OCI-M1 (cell line): Measurements from ENCODE around the gene CCDC34.
A peak's percentile ranks its signal among the peaks of the same experiment; 100 is the strongest.
"Not testable (repeated sequence)": the region's sequence is repeated elsewhere in the genome, so short reads cannot be mapped to it uniquely, and the experiment has no call there.

ENCODE experiments used
- DNase-seq: peaks from one replicate; lab custom pipeline; 2025; lab: John Stamatoyannopoulos, UW

The CCDC34 gene

GRCh38 chr11:27321340-27321739 lies 41.7 kb downstream of the CCDC34 start:
- DNase-seq, result not testable (repeated sequence)

- no peak for DNase-seq
Observed at GRCh38 chr11:27319072-27319471, 43.9 kb downstream of the CCDC34 start.

GRCh38 chr11:27317751-27318150 lies 45.3 kb downstream of the CCDC34 start:
- DNase-seq, result no peak

- DNase-seq, result no peak
Observed at GRCh38 chr11:27315836-27316235, 47.2 kb downstream of the CCDC34 start.

- DNase-seq, result no peak
Observed at GRCh38 chr11:27313157-27313821, 49.7 kb downstream of the CCDC34 start.

- DNase-seq, result no peak
Observed at GRCh38 chr11:27312110-27312509, 50.9 kb downstream of the CCDC34 start.

GRCh38 chr11:27310707-27311106 lies 52.3 kb downstream of the CCDC34 start:
- DNase-seq, result no peak

- DNase-seq, result no peak
Observed at GRCh38 chr11:27310182-27310581, 52.8 kb downstream of the CCDC34 start.

GRCh38 chr11:27309046-27309445 lies 54.0 kb downstream of the CCDC34 start:
- DNase-seq, result no peak

GRCh38 chr11:27307232-27307631 lies 55.8 kb downstream of the CCDC34 start:
- no peak for DNase-seq

GRCh38 chr11:27305751-27306150 lies 57.3 kb downstream of the CCDC34 start:
- DNase-seq, result no peak

GRCh38 chr11:27304514-27304913 lies 58.5 kb downstream of the CCDC34 start:
- DNase-seq, result no peak

- no peak for DNase-seq
Observed at GRCh38 chr11:27303903-27304302, 59.1 kb downstream of the CCDC34 start.

GRCh38 chr11:27300974-27301373 lies 62.0 kb downstream of the CCDC34 start:
- DNase-seq, result no peak

- no peak for DNase-seq
Observed at GRCh38 chr11:27297616-27298015, 65.4 kb downstream of the CCDC34 start.

GRCh38 chr11:27296497-27296896 lies 66.5 kb downstream of the CCDC34 start:
- peak; percentile 69 for DNase-seq

GRCh38 chr11:27295928-27296327 lies 67.1 kb downstream of the CCDC34 start:
- no peak for DNase-seq

- no peak for DNase-seq
Observed at GRCh38 chr11:27294654-27295053, 68.4 kb downstream of the CCDC34 start.

GRCh38 chr11:27293515-27294417 lies 69.2 kb downstream of the CCDC34 start:
- DNase-seq, result no peak

GRCh38 chr11:27292637-27293010 lies 70.4 kb downstream of the CCDC34 start:
- DNase-seq, result no peak

GRCh38 chr11:27291954-27292636 lies 70.9 kb downstream of the CCDC34 start:
- no peak for DNase-seq

- DNase-seq, result peak; percentile 18
Observed at GRCh38 chr11:27291302-27291889, 71.6 kb downstream of the CCDC34 start.
